ENCODE measurements around the gene AGPAT3.

AGPAT3 gene

GRCh38 chr21:43864962-43865539 lies at the start of gene AGPAT3:
TSS of gene AGPAT3 (plus strand) at chr21:43865223. CDS start at chr21:43959682, 94,459 bp downstream.
- no peak for TF ChIP-seq CTCF (IDR thresholded peaks at IDR 0.05; ENCODE audit: low read depth, low read length)
- in situ Hi-C loops (cut with HindIII; ENCODE audit: low sequenced_read_pairs), result no loop called here
- DNase-seq (ENCODE audit: low read depth, low spot score), result no peak
- peak within 1 kb of the TSS; percentile 56 for H3K4me3 ChIP-seq (ENCODE audit: low read depth, low read length)

GRCh38 chr21:43815991-43816390 lies 49.0 kb upstream of the AGPAT3 start:
- in situ Hi-C loops (cut with HindIII; ENCODE audit: low sequenced_read_pairs), result no loop called here
- no peak for TF ChIP-seq CTCF (IDR thresholded peaks at IDR 0.05; ENCODE audit: low read depth, low read length)
- DNase-seq (ENCODE audit: low read depth, low spot score), result no peak
- no peak overlapping the region for H3K4me3 ChIP-seq (ENCODE audit: low read depth, low read length)

- TF ChIP-seq CTCF (IDR thresholded peaks at IDR 0.05; ENCODE audit: low read depth, low read length), result peak; percentile 20
- H3K4me3 ChIP-seq (ENCODE audit: low read depth, low read length), result no peak overlapping the region
- DNase-seq (ENCODE audit: low read depth, low spot score), result no peak
- in situ Hi-C loops (cut with HindIII; ENCODE audit: low sequenced_read_pairs), result no loop called here
Observed at GRCh38 chr21:43816611-43817071, 48.4 kb upstream of the AGPAT3 start.

- H3K4me3 ChIP-seq (ENCODE audit: low read depth, low read length), result no peak overlapping the region
- no peak for DNase-seq (ENCODE audit: low read depth, low spot score)
- TF ChIP-seq CTCF (IDR thresholded peaks at IDR 0.05; ENCODE audit: low read depth, low read length), result no peak
- in situ Hi-C loops (cut with HindIII; ENCODE audit: low sequenced_read_pairs), result no loop called here
Observed at GRCh38 chr21:43817157-43818086, 47.6 kb upstream of the AGPAT3 start.

- in situ Hi-C loops (cut with HindIII; ENCODE audit: low sequenced_read_pairs), result no loop called here
- no peak overlapping the region for H3K4me3 ChIP-seq (ENCODE audit: low read depth, low read length)
- no peak for DNase-seq (ENCODE audit: low read depth, low spot score)
- TF ChIP-seq CTCF (IDR thresholded peaks at IDR 0.05; ENCODE audit: low read depth, low read length), result no peak
Observed at GRCh38 chr21:43818685-43819084, 46.3 kb upstream of the AGPAT3 start.

- in situ Hi-C loops (cut with HindIII; ENCODE audit: low sequenced_read_pairs), result no loop called here
- DNase-seq (ENCODE audit: low read depth, low spot score), result no peak
- TF ChIP-seq CTCF (IDR thresholded peaks at IDR 0.05; ENCODE audit: low read depth, low read length), result no peak
- H3K4me3 ChIP-seq (ENCODE audit: low read depth, low read length), result no peak overlapping the region
Observed at GRCh38 chr21:43819511-43820405, 45.3 kb upstream of the AGPAT3 start.
